ENCODE data around the gene MARVELD1.

DNA sequence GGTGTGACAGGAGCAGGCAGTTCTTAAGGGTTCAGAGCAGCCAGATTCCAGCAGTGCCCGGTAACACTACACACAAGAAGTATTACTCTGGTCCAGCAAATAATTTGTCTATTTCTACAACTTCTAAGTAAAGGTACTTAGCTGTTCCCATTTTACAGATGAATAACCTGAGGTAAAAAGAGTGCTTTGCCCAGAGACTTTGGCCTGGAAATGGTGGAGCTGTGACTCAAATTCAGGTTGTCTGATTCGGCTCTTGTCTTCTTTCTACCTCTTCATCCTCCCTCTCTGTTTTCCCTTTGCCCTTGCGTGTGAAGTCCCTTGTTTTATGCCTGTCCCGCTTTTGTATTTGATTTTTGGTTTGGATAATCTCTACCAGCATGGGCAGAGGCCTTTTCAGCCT is 41.2 kb downstream of the MARVELD1 start:
- TF ChIP-seq, protein P1, sequence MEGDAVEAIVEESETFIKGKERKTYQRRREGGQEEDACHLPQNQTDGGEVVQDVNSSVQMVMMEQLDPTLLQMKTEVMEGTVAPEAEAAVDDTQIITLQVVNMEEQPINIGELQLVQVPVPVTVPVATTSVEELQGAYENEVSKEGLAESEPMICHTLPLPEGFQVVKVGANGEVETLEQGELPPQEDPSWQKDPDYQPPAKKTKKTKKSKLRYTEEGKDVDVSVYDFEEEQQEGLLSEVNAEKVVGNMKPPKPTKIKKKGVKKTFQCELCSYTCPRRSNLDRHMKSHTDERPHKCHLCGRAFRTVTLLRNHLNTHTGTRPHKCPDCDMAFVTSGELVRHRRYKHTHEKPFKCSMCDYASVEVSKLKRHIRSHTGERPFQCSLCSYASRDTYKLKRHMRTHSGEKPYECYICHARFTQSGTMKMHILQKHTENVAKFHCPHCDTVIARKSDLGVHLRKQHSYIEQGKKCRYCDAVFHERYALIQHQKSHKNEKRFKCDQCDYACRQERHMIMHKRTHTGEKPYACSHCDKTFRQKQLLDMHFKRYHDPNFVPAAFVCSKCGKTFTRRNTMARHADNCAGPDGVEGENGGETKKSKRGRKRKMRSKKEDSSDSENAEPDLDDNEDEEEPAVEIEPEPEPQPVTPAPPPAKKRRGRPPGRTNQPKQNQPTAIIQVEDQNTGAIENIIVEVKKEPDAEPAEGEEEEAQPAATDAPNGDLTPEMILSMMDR (IDR thresholded peaks at IDR 0.05) = no peak
- no peak for TF ChIP-seq POLR2A (IDR thresholded peaks at IDR 0.05)

All from testis (tissue), 2 donors.